ENCODE measurements around the gene NNMT. TPM values are rescaled to one million over a fixed set of nuclear protein-coding genes. Genes with fewer than 3 reads are reported as not detected.

Gene NNMT
- total RNA-seq, 1 experiment from 2014 or later = not detected

- no peak overlapping the region for H3T11ph ChIP-seq (ENCODE audit: low read length)
- no peak overlapping the region for H4K8ac ChIP-seq (replicated peaks; ENCODE audit: insufficient read length, low read depth, low read length)
- no peak overlapping the region for H2BK15ac ChIP-seq (ENCODE audit: low read depth, low read length)
- Mint-ChIP-seq H3K4me1 (peaks cover 5 to 8% of the 10 kb centered on the region in 2 experiments; a peak in 3 of 4 replicates), H3K4me3 (no peak overlapping the region), H3K27ac (no peak overlapping the region), H3K27me3 (ENCODE audit: low read depth) (peaks cover 10% of the 10 kb centered on the region), H3K9me3 (peaks cover 17 to 21% of the 10 kb centered on the region in 2 experiments), H3K36me3 (ENCODE audit: insufficient read depth in 1 of 3, low read depth in 3 of 3) (peaks cover 0 to 19% (median 0%) of the 10 kb centered on the region in 3 experiments; a peak in 3 of 7 replicates)
- H4K91ac ChIP-seq (ENCODE audit: insufficient read length, low read depth, low read length) = no peak overlapping the region
- no peak for TF ChIP-seq CTCF (conservative IDR thresholded peaks at IDR 0.05)
- H2BK12ac ChIP-seq (ENCODE audit: insufficient read length, low read depth, low read length) = no peak overlapping the region
- H2BK20ac ChIP-seq (ENCODE audit: low read depth, low read length, poor library complexity, severe bottlenecking) = no peak overlapping the region
- no peak overlapping the region for H4K5ac ChIP-seq (ENCODE audit: insufficient read length, low read depth, low read length)
- H3K9ac ChIP-seq (ENCODE audit: extremely low read depth, insufficient read length, low read length) = no peak overlapping the region
- no peaks in the 10 kb centered on the region for H3K23me2 ChIP-seq (ENCODE audit: insufficient read length, low read depth, low read length, poor library complexity, severe bottlenecking)
- no peaks in the 10 kb centered on the region for H3K4me1 ChIP-seq (ENCODE audit: insufficient read depth, low read length)
- H3K79me2 ChIP-seq (ENCODE audit: insufficient read depth, low read length) = no peaks in the 10 kb centered on the region
- H3K9me3 ChIP-seq (ENCODE audit: control insufficient read depth, low read depth, low read length) = no peaks in the 10 kb centered on the region
- no peak overlapping the region for H2BK5ac ChIP-seq (ENCODE audit: insufficient read length, low read length)
- no peak overlapping the region for H3K27ac ChIP-seq (ENCODE audit: insufficient read length, low read depth, low read length)
- H3K18ac ChIP-seq (ENCODE audit: insufficient read length, low read depth, low read length) = no peak overlapping the region
- H3K4me2 ChIP-seq (ENCODE audit: insufficient read depth, insufficient read length, low read length) = no peak overlapping the region
- no peak overlapping the region for H3K14ac ChIP-seq (ENCODE audit: insufficient read depth, low read length)
- no peak for DNase-seq
- no CpG with 5 or more reads among the region's 1 CpG for WGBS (ENCODE audit: extremely low coverage, insufficient read length, low lambda C conversion rate)
- no peak overlapping the region for H2AK5ac ChIP-seq (ENCODE audit: insufficient read length, low read length)
- no peak overlapping the region for H3K56ac ChIP-seq (ENCODE audit: insufficient read length, low read depth, low read length)
- H2BK120ac ChIP-seq (ENCODE audit: low read depth, low read length, poor library complexity, severe bottlenecking) = no peak overlapping the region
- H3K23ac ChIP-seq (ENCODE audit: insufficient read length, low read depth, low read length) = no peak overlapping the region
- no peaks in the 10 kb centered on the region for H3K27me3 ChIP-seq (ENCODE audit: insufficient read depth, low read length)
- H3K4ac ChIP-seq (ENCODE audit: low read depth, low read length) = no peak overlapping the region
- H4K20me1 ChIP-seq (ENCODE audit: control insufficient read depth, insufficient read depth, insufficient read length) = no peaks in the 10 kb centered on the region
- no peaks in the 10 kb centered on the region for H3K79me1 ChIP-seq (ENCODE audit: insufficient read depth, low read depth, low read length, poor library complexity, severe bottlenecking)
- H2AFZ ChIP-seq (ENCODE audit: low read length) = no peak overlapping the region
These were observed 7.9 kb downstream of the NNMT start for GRCh38 chr11:114304065-114304464.
